GM18508 (cell line): ENCODE measurements around the gene SASH1.

Experiments
- ATAC-seq: cut with Tn5 transposase; IDR thresholded peaks from one replicate; pipeline ENCODE4 v1.9.1; 2021; ENCODE audit warnings: moderate number of reproducible peaks; ENCODE audit not compliant: insufficient read depth, unreplicated experiment

SASH1 gene

GRCh38 chr6:148396926-148397325 lies 54.3 kb downstream of the SASH1 start:
- no peak for ATAC-seq

GRCh38 chr6:148398244-148398643 lies 55.6 kb downstream of the SASH1 start:
- no peak for ATAC-seq

- no peak for ATAC-seq
These were observed 56.0 kb downstream of the SASH1 start for GRCh38 chr6:148398678-148399077.

GRCh38 chr6:148401571-148401970 lies 58.9 kb downstream of the SASH1 start:
- ATAC-seq = no peak

- no peak for ATAC-seq
These were observed 61.9 kb downstream of the SASH1 start for GRCh38 chr6:148404456-148405054.

- ATAC-seq = no peak
These were observed 63.3 kb downstream of the SASH1 start for GRCh38 chr6:148405894-148406293.

GRCh38 chr6:148406579-148407371 lies 64.1 kb downstream of the SASH1 start:
- no peak for ATAC-seq

GRCh38 chr6:148407372-148407771 lies 64.7 kb downstream of the SASH1 start:
- ATAC-seq = no peak

GRCh38 chr6:148413321-148414091 lies 70.9 kb downstream of the SASH1 start:
- ATAC-seq = no peak

- ATAC-seq = no peak
These were observed 71.5 kb downstream of the SASH1 start for GRCh38 chr6:148414092-148414489.

- no peak for ATAC-seq
These were observed 72.2 kb downstream of the SASH1 start for GRCh38 chr6:148414836-148415235.

- ATAC-seq = no peak
These were observed 73.0 kb downstream of the SASH1 start for GRCh38 chr6:148415511-148416260.

- no peak for ATAC-seq
These were observed 73.8 kb downstream of the SASH1 start for GRCh38 chr6:148416330-148416965.

GRCh38 chr6:148417045-148417444 lies 74.4 kb downstream of the SASH1 start:
- no peak for ATAC-seq

- no peak for ATAC-seq
These were observed 76.8 kb downstream of the SASH1 start for GRCh38 chr6:148419430-148419829.

GRCh38 chr6:148422085-148422484 lies 79.4 kb downstream of the SASH1 start:
- no peak for ATAC-seq

- ATAC-seq = no peak
These were observed 80.5 kb downstream of the SASH1 start for GRCh38 chr6:148423133-148423532.

- peak; percentile 58 for ATAC-seq
These were observed 81.1 kb downstream of the SASH1 start for GRCh38 chr6:148423601-148424270.

- no peak for ATAC-seq
These were observed 82.8 kb downstream of the SASH1 start for GRCh38 chr6:148425443-148425842.
